ENCODE results near the gene ESD.
"Not testable (repeated sequence)": the region's sequence is repeated elsewhere in the genome, so short reads cannot be mapped to it uniquely, and the experiment has no call there.

ESD gene

GRCh38 chr13:46778890-46779289 lies 18.1 kb downstream of the ESD start:
- no peak overlapping the region for H3K4me3 ChIP-seq (ENCODE audit: control insufficient read depth, low read depth, low read length)
- no peak for DNase-seq (ENCODE audit: low read depth)
- TF ChIP-seq CTCF (IDR thresholded peaks at IDR 0.05; ENCODE audit: control insufficient read depth, insufficient read depth, low read depth, low read length, missing control alignments) = no peak

DNA sequence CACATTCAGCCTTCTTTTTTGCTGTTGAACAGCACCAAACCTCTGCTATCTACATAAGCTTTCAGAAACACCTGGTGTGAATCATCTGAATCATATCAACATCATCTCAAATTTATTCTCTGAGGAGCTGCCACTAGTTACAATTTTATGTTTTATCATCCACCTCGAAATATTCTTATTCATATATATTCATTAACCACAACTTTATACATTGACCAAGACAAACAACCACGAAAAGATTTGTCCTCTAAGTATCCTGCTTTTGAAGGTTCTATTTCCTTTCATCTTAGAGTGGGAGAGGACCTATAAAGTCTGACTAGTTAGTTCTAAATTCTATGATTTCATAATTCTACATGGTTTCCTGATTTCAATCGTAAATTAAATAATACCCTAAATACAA lies 18.9 kb downstream of the ESD start:
- H3K4me3 ChIP-seq (ENCODE audit: control insufficient read depth, low read depth, low read length) = no peak overlapping the region
- no peak for TF ChIP-seq CTCF (IDR thresholded peaks at IDR 0.05; ENCODE audit: control insufficient read depth, insufficient read depth, low read depth, low read length, missing control alignments)
- no peak for DNase-seq (ENCODE audit: low read depth)

- no peak overlapping the region for H3K4me3 ChIP-seq (ENCODE audit: control insufficient read depth, low read depth, low read length)
- TF ChIP-seq CTCF (IDR thresholded peaks at IDR 0.05; ENCODE audit: control insufficient read depth, insufficient read depth, low read depth, low read length, missing control alignments) = no peak
- no peak for DNase-seq (ENCODE audit: low read depth)
These were observed 21.4 kb downstream of the ESD start for GRCh38 chr13:46775385-46776107.

GRCh38 chr13:46773541-46773940 lies 23.4 kb downstream of the ESD start:
- TF ChIP-seq CTCF (IDR thresholded peaks at IDR 0.05; ENCODE audit: control insufficient read depth, insufficient read depth, low read depth, low read length, missing control alignments) = no peak
- no peak overlapping the region for H3K4me3 ChIP-seq (ENCODE audit: control insufficient read depth, low read depth, low read length)
- DNase-seq (ENCODE audit: low read depth) = no peak

- no peak overlapping the region for H3K4me3 ChIP-seq (ENCODE audit: control insufficient read depth, low read depth, low read length)
- DNase-seq (ENCODE audit: low read depth) = no peak
- no peak for TF ChIP-seq CTCF (IDR thresholded peaks at IDR 0.05; ENCODE audit: control insufficient read depth, insufficient read depth, low read depth, low read length, missing control alignments)
These were observed 25.3 kb downstream of the ESD start for GRCh38 chr13:46771693-46772092.

DNA sequence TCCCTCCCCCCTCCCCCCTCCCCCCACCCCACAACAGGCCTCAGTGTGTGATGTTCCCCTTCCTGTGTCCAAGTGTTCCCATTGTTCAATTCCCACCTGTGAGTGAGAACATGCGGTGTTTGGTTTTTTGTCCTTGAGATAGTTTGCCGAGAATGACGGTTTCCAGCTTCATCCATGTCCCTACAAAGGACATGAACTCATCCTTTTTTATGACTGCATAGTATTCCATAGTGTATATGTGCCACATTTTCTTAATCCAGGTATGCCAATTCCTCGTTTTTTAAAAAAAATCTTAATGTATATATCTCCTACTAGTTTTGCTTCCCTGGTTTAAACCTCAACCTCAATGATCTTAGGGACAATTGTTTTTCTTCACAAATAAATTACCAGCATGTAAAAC lies 27.0 kb downstream of the ESD start:
- not testable (repeated sequence) for H3K4me3 ChIP-seq (ENCODE audit: control insufficient read depth, low read depth, low read length); DNase-seq (ENCODE audit: low read depth)

DNA sequence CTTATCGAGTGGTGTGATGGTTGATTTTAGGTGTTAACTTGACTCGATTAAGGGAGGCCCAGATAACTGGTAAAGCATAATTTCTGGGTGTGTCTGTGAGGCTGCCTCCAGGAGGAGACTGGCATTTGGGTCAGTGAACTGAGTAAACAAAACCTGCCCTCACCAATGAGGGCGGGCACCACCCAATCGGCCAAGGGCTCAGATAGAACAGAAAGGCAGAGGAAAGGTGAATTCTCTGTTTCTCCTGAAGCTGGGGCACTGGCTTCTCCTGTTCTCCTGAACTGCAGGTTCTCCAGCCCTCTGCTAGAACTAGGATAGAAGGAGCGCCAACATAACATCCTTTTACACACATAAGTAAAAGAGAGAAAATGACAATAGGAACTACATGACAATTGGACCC lies 35.1 kb downstream of the ESD start:
- no peak for DNase-seq (ENCODE audit: low read depth)
- no peak overlapping the region for H3K4me3 ChIP-seq (ENCODE audit: control insufficient read depth, low read depth, low read length)
- TF ChIP-seq CTCF (IDR thresholded peaks at IDR 0.05; ENCODE audit: control insufficient read depth, insufficient read depth, low read depth, low read length, missing control alignments) = no peak
